DND-41 (cell line): ENCODE results near the gene CCBE1.
A peak's percentile ranks its signal among the peaks of the same experiment; 100 is the strongest.

ENCODE experiments used
- ATAC-seq: fragments of 200-7000 bp; cut with Tn5 transposase; 3 replicates; pipeline ENCODE4 v1.9.1; 2021; ENCODE audit warnings: low read depth; ENCODE audit not compliant: insufficient read depth
- DNase-seq: peaks from one replicate; pipeline ENCODE4 v3.0.0-alpha.2; 2020
- H2AFZ ChIP-seq: 2 replicates; pipeline ENCODE4 v1.6.0; 2012; ENCODE audit warnings: low read depth, low read length
- H3K27ac ChIP-seq: 2 replicates; pipeline ENCODE4 v1.5.1; 2012; ENCODE audit warnings: low read length, inconsistent platforms
- H3K27me3 ChIP-seq: fragments of 200-600 bp; sonication (generic); 2 replicates; pipeline ENCODE4 v1.6.0; 2012; ENCODE audit warnings: low read length, mild to moderate bottlenecking, inconsistent platforms; ENCODE audit not compliant: insufficient read depth, poor library complexity
- H3K36me3 ChIP-seq: 2 replicates; pipeline ENCODE4 v1.5.1; 2012; ENCODE audit warnings: low read length, inconsistent platforms; ENCODE audit not compliant: insufficient read depth
- H3K4me1 ChIP-seq: 2 replicates; pipeline ENCODE4 v1.5.1; 2012; ENCODE audit warnings: mild to moderate bottlenecking, low read length; ENCODE audit not compliant: insufficient read depth
- H3K4me2 ChIP-seq: 2 replicates; pipeline ENCODE4 v1.6.0; 2012; ENCODE audit warnings: mild to moderate bottlenecking, moderate library complexity, low read length, inconsistent platforms; ENCODE audit not compliant: insufficient read depth
- H3K4me3 ChIP-seq, 2 experiments: fragments of 200-600 bp in 1 of 2; shearing (Covaris generic) in 1 of 2; 2 replicates each; pipeline ENCODE4 v1.5.1; 2012 to 2016; ENCODE audit warnings: inconsistent platforms in 2 of 2, low read length in 2 of 2, mild to moderate bottlenecking in 2 of 2, low read depth in 1 of 2, moderate library complexity in 1 of 2
- H3K79me2 ChIP-seq: 2 replicates; pipeline ENCODE4 v1.6.0; 2012; ENCODE audit warnings: low read length, inconsistent platforms; ENCODE audit not compliant: insufficient read depth
- H3K9ac ChIP-seq: 2 replicates; pipeline ENCODE4 v1.6.0; 2012; ENCODE audit warnings: low read depth, mild to moderate bottlenecking, inconsistent platforms, low read length, moderate library complexity
- H3K9me3 ChIP-seq: 2 replicates; pipeline ENCODE4 v1.5.1; 2012; ENCODE audit warnings: low read length, moderate library complexity, mild to moderate bottlenecking, inconsistent platforms; ENCODE audit not compliant: insufficient read depth, severe bottlenecking
- H4K20me1 ChIP-seq: 2 replicates; pipeline ENCODE4 v1.6.0; 2012; ENCODE audit warnings: low read length; ENCODE audit not compliant: insufficient read depth
- EZH2 ChIP-seq: IDR thresholded peaks from 3 replicates; pipeline ENCODE4 v1.6.1; 2012; ENCODE audit warnings: borderline replicate concordance, low read depth, mild to moderate bottlenecking, moderate library complexity, low read length, inconsistent platforms; ENCODE audit not compliant: severe bottlenecking
- TF ChIP-seq, protein P1 (sequence below): IDR thresholded peaks from 2 replicates; pipeline ENCODE4 v1.5.1; 2012; ENCODE audit warnings: borderline replicate concordance, low read length, moderate library complexity, mild to moderate bottlenecking; ENCODE audit not compliant: poor library complexity, severe bottlenecking; ENCODE audit errors: extremely low read depth

Gene CCBE1

DNA sequence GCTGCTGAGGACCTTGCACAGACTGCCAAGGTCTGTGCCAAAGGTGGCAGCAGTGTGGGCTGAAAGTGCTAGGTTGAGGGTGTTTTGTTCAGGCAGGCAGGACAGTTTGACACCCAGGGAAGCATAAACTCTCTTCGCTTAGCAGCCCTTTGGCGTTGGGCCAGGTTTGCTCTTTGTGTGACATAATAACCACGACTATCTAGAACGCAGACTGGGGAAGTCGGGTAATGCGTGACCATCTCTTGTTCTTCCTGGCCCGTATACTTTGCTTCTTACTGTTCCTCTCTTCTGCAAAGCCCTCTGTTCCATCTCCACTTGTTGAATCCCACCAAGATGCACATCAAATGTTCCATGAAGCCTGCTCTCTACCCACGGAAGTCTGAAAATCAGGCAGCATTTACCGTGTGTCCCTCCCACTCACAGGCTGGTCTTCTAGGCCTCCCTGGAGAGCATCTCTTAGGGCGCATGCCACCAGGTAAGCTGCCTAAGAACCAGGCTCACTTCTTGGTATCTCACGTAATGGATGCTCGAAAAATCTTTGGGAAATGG lies 241.4 kb downstream of the CCBE1 start:
- H3K4me1 ChIP-seq = no peaks in the 10 kb centered on the region
- H3K36me3 ChIP-seq = no peaks in the 10 kb centered on the region
- peaks cover 3% of the 10 kb centered on the region for H3K27me3 ChIP-seq
- no peak overlapping the region for H2AFZ ChIP-seq
- ATAC-seq (peak; percentile 24; the same call in 1 of the 3 replicates), DNase-seq (peak; percentile 10)
- no peaks in the 10 kb centered on the region for H3K9me3 ChIP-seq
- no peak overlapping the region for H3K4me3 ChIP-seq
- no peak for TF ChIP-seq EZH2
- TF ChIP-seq, protein P1, sequence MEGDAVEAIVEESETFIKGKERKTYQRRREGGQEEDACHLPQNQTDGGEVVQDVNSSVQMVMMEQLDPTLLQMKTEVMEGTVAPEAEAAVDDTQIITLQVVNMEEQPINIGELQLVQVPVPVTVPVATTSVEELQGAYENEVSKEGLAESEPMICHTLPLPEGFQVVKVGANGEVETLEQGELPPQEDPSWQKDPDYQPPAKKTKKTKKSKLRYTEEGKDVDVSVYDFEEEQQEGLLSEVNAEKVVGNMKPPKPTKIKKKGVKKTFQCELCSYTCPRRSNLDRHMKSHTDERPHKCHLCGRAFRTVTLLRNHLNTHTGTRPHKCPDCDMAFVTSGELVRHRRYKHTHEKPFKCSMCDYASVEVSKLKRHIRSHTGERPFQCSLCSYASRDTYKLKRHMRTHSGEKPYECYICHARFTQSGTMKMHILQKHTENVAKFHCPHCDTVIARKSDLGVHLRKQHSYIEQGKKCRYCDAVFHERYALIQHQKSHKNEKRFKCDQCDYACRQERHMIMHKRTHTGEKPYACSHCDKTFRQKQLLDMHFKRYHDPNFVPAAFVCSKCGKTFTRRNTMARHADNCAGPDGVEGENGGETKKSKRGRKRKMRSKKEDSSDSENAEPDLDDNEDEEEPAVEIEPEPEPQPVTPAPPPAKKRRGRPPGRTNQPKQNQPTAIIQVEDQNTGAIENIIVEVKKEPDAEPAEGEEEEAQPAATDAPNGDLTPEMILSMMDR = no peak
- H3K4me2 ChIP-seq = no peak overlapping the region
- H3K79me2 ChIP-seq = no peaks in the 10 kb centered on the region
- no peaks in the 10 kb centered on the region for H4K20me1 ChIP-seq
- H3K27ac ChIP-seq = no peak overlapping the region
- no peak overlapping the region for H3K9ac ChIP-seq

DNA sequence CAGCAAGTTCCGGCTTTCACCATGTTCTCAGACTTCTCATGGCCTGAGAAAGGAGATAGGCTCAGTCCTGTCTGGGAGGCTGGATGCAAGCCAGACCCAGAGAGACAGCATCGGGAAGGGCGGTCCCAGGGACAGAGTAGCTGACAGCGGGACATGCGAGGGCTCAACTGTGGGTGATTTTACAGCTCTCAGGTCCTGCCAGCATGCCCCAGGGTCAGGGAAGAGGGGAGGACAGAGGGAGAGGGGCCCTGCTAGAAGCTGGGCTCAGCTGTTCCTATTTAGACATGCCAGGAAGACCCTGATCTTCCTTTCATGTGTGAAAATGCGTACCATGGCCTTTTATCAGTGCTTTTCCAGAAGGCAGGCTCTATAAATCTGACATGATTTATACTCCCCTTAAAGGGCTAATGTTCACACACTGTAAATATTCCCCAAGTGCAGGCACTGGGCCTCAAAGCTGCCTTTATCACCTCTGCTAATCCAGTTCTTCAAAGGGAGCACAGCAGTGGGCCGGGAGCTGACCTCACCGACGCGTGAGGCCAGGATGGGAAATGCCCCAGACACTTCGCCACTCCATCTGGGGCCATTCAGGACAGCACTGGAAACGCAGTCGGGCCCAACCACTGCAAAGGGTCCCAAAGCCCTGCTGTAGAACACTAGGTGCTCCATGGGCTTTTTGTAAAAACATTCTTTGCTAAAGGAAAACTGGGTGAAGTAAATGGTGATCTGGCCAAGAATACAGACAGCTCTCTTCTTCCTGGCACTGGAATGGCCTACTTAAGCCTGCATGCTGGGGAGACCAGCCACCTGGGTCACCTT lies 242.1 kb downstream of the CCBE1 start:
- Histone ChIP-seq H4K20me1 (no peaks in the 10 kb centered on the region), H3K4me3 (no peak overlapping the region), H2AFZ (no peak overlapping the region), H3K79me2 (no peaks in the 10 kb centered on the region), H3K9ac (no peak overlapping the region), H3K4me2 (no peak overlapping the region), H3K9me3 (no peaks in the 10 kb centered on the region), H3K36me3 (no peaks in the 10 kb centered on the region), H3K27ac (no peak overlapping the region), H3K4me1 (no peaks in the 10 kb centered on the region), H3K27me3 (peaks cover 3% of the 10 kb centered on the region)
- TF ChIP-seq, protein P1 = no peak
- TF ChIP-seq EZH2 = no peak
- ATAC-seq (no peak), DNase-seq (no peak)

- no peak overlapping the region for H2AFZ ChIP-seq
- TF ChIP-seq EZH2 = no peak
- TF ChIP-seq, protein P1 = no peak
- H3K9me3 ChIP-seq = no peaks in the 10 kb centered on the region
- no peak overlapping the region for H3K9ac ChIP-seq
- peaks cover 3% of the 10 kb centered on the region for H3K27me3 ChIP-seq
- no peak for ATAC-seq
- H4K20me1 ChIP-seq = no peaks in the 10 kb centered on the region
- no peak overlapping the region for H3K4me3 ChIP-seq
- H3K27ac ChIP-seq = no peak overlapping the region
- DNase-seq = no peak
- no peak overlapping the region for H3K4me2 ChIP-seq
- no peaks in the 10 kb centered on the region for H3K36me3 ChIP-seq
- no peaks in the 10 kb centered on the region for H3K79me2 ChIP-seq
- no peaks in the 10 kb centered on the region for H3K4me1 ChIP-seq
Measured at GRCh38 chr18:59453468-59453961, 243.7 kb downstream of the CCBE1 start.
